Activated CD4-positive, alpha-beta T cell treated with anti-CD3 and anti-CD28 coated beads, Interleukin-2, amount 50 U/mL, for 4 hours (primary cell): ENCODE measurements around the gene BABAM2.
"Not testable (repeated sequence)": the region's sequence is repeated elsewhere in the genome, so short reads cannot be mapped to it uniquely, and the experiment has no call there.

ENCODE experiments used
- DNase-seq, 2 experiments: peaks; one replicate each; pipeline ENCODE4 v3.0.0-alpha.2; 2020

Gene BABAM2

GRCh38 chr2:27988306-27988705 is 97.8 kb downstream of the BABAM2 start:
- no peak for DNase-seq

DNA sequence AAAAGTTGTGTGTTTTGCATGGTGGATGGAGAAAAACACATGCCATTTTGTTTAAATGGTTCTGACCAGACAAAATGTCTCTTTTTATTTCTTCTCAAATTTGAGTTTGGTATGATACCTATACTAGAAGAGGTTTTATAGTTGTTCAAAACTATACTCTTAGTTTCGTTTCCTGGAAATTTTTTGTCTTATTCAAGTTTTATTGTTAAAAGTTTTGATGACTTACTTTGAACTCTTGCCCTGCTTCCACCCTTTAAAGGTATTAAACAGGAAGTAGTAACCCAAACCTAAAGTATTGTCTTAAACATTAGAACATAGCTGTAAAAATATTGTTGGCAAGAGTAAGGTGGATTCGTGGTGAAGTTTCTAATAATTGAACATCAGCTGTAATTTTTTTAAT is 98.2 kb downstream of the BABAM2 start:
- DNase-seq = no peak

- no peak for DNase-seq
These were observed 98.6 kb downstream of the BABAM2 start for GRCh38 chr2:27989149-27989548.

DNA sequence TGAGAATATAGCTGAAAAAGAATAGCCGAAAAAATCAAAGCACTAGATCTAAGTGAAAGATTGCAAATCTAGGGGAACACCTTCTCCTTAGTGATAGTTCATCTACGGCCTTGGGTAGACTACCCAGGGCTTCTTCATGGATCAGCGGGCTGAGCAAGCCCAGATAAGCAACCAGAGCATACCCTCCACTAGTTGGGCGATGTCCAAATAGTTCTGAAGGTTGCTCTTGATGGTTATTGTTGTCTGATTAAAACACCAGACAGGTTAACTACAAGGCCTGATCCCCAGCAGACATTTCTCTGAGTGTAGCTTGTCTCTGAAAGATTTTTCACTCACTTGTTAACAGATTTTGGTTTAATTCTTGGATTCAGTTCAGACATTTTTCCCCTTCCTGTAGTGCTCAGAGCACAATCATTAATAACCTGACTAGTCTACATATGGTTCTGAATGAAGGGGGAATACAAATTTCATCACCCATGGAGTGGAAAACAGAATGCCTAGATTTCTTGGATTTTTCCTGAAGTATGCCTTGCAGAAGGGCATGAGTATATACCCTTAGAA is 99.6 kb downstream of the BABAM2 start:
- no peak for DNase-seq

GRCh38 chr2:27991146-27991545 is 100.6 kb downstream of the BABAM2 start:
- DNase-seq = no peak

DNA sequence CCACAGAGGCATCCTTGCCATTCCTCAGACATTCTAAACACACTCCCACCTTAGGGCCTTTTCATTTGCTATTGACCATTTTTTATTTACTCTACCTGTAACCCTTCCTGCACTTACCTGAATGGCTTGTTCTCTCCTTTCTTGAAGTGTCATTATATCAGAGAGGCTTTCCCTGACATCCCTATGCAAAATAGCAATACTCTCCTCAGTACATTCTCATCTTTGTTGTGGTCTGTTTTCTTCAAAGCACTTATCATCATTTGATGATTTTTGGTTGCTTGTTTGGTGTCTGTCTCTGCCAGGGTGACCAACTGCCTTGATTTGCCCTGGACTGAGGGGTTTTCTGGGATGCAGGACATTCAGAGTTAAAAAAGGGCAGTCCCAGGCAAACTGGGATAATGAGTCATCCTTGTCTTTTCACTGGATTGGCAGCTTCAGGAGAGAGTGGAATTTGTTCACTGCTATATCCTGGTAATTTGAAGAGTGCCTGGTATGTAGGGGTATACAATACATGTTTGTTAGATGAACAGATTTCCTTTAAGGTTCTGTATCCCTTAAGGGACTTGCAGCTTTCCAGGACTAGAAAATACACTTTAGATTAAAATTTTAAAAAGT is 102.4 kb downstream of the BABAM2 start:
- no peak for DNase-seq

DNA sequence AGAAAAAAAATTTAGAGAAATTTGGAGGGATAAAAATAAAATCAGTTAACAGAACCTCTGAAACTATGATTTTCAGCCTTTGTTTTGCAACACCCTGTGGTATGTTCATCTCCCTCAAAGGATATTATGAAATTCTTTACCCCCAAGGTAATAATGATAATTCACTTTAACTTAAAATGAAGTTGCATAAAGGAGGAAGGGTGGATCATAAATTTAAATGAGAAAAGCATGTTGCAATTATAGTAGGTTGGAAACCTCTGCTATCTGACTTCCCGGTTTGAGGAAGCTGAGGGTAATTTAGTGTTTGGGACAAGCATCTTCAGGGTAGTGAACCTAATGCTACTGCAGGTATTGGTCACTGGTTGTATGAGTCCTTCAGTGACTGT is 102.9 kb downstream of the BABAM2 start:
- DNase-seq = no peak

GRCh38 chr2:27993950-27994728 is 103.6 kb downstream of the BABAM2 start:
- DNase-seq = no peak

DNA sequence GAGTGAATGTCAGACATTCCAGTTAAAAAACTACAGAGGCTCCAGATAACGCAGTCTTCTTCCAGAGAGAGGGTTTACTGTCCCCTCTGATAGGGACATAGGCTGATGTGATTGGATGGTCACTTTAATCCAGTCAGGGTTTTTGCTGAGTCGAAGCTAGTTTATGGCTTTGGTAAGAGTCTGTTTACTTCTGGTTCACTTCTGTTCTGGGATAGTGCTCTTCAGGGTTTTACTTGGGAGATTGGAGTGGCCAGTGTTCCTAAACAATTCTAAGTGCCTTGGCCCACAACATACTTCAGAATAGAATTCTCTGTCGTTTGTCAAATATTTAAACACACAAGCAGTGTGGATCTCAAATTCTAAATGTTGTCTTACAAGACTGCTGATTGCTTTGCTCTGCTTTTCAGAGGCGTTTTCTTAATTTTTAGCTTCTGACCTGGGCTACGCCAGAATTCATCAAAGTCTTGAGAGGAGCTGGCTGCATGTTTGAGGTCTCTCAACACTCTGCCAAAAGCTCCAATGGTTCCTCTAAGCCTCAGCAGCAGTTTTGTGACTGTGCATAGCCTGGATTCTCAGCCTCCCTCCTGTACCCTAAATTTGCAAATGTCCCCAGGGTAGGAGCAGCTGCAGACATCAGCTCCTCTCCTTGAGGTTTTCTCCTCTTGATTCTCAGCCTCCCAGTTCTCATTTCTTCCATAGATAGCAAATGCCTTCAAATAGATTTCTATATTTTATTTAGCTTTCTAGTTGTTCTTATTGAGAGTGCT is 105.8 kb downstream of the BABAM2 start:
- DNase-seq = no peak

DNA sequence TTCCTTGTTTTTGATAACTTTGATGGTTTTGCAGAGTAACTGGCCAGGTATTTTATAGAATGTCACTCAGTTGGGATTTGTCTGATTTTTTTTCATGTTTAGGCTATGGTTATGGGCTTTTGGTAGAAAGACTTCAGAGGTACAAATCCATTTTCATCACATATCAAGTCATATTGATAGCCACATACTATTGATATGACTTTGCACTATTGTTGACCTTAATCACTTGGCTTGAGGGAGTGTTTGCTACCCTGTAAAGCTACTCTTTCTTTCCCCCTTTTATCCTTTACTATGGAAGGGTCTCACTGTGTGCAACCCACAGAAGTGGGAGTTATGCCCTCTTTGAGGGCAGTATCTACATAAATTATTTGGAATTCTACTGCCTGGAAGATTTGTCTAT is 109.8 kb downstream of the BABAM2 start:
- DNase-seq = no peak

DNA sequence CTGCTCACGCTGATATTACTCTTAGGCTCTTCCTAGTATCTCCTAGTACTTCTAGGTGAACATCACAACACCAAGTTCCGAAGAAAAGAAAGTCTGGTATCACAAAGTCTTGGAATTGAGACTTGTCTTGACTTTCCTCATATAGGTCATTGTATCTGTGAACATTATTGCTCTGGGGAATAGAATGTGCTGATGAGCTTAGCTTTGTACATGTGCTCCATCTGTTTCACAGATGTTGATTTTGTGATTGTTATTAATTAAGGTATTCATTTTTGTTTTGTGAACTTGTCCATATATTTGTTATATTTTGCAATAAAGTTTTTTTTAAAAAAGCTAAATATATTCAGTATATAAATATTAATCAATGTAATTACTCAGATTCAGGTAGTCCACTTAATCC is 111.7 kb downstream of the BABAM2 start:
- no peak for DNase-seq

GRCh38 chr2:28004086-28004485 is 113.6 kb downstream of the BABAM2 start:
- DNase-seq = peak; percentile 2 to 3

DNA sequence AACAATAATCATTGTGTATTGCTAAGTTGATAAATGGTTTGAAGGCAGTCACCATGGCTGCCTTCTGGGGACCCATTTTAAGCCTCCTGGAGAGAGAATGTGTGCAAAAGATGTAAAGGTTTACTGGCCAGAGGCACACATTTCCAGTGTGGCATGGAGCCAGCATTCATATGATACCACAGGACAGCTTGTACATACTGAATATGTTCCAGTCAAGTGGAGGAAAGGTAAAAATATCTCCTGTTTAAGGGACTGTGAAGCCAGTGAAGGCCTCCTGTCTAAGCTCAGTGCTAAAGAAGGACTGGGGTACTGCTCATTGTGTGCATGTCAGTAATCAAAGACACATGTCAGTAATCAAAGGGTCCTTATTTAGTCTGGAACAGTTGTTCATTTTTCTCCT is 119.2 kb downstream of the BABAM2 start:
- no peak for DNase-seq

DNA sequence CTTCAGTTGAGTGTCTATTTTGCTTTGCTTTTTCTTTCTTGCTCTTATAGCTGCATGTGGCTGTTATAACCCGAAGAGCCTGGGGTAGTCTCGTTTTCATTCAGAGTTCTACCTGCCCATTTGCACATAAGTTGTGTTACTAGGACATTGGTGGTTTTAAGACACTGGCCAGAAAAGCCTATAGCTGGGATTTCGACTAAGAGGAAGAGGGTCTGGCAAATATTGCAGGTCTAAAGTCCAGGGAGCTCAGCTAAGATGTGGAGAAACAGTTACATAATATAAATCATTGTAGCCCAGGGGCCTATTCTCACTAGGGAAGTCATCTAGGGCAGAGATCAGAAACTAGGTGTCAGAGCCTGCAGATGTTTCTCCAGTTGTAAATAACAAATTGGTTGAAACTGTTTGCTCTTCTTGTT is 120.8 kb downstream of the BABAM2 start:
- no peak for DNase-seq

GRCh38 chr2:28018474-28018873 is 127.9 kb downstream of the BABAM2 start:
- DNase-seq = not testable (repeated sequence)

GRCh38 chr2:28019521-28019920 is 129.0 kb downstream of the BABAM2 start:
- not testable (repeated sequence) for DNase-seq

GRCh38 chr2:28021898-28022297 is 131.4 kb downstream of the BABAM2 start:
- DNase-seq = no peak

- no peak for DNase-seq
These were observed 134.6 kb downstream of the BABAM2 start for GRCh38 chr2:28025123-28025522.

- DNase-seq = not testable (repeated sequence)
These were observed 135.7 kb downstream of the BABAM2 start for GRCh38 chr2:28026230-28026629.

GRCh38 chr2:28028025-28028424 is 137.5 kb downstream of the BABAM2 start:
- DNase-seq = no peak

GRCh38 chr2:28030600-28030999 is 140.1 kb downstream of the BABAM2 start:
- no peak for DNase-seq

DNA sequence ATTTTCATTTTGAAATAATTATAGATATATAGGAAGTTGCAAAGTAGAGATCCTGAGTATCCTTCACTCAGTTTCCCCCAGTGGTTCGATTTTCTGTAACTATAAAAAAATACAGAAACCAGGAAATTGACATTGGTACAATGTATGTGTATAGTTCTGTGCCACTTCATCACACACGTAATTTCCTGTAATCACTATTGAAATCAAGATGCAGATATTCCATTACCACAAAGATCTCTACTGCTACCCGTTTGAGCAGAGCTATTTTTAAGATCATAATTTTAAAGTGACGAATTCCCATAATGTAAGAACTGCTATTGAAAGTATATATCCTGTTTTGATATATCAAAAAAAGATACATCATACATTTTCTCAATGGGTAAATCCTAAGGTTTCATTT is 142.3 kb downstream of the BABAM2 start:
- no peak for DNase-seq

DNA sequence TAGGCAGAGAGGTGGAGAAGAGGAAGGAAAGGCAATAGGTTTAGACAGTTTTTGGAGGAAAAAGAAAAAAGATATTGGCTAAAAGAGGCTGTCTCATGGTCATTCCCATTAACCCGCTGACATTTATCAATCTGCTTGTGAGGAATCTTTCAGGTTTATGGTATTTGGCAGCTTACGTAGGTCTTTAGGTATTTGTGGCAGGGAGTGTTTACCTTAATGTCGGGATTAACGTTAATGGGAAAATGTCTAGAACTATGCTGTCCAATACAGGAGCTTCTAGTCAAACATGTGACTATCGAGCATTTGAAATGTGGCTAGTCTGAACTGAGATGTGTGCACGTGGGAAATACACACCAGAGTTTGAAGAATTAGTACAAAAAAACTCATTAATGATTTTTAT is 144.2 kb downstream of the BABAM2 start:
- DNase-seq = no peak
